NCI-H526 (cell line): ENCODE data around the gene CTDP1.
"Not testable (repeated sequence)": the region's sequence is repeated elsewhere in the genome, so short reads cannot be mapped to it uniquely, and the experiment has no call there.

ENCODE experiments used
- DNase-seq, 2 experiments: peaks; one replicate each; lab custom pipeline; 2025; lab: John Stamatoyannopoulos, UW

CTDP1 gene

GRCh38 chr18:79744625-79745024, 65.0 kb downstream of the CTDP1 start:
- DNase-seq: no peak

- no peak for DNase-seq
Observed at GRCh38 chr18:79746730-79747129, 67.1 kb downstream of the CTDP1 start.

- no peak for DNase-seq
Observed at GRCh38 chr18:79747156-79747845, 67.7 kb downstream of the CTDP1 start.

- DNase-seq: no peak
Observed at GRCh38 chr18:79748321-79749180, 68.9 kb downstream of the CTDP1 start.

- peak in 1 of 2 experiments; percentile 7 for DNase-seq
Observed at GRCh38 chr18:79749251-79750191, 69.9 kb downstream of the CTDP1 start.

- peak in 1 of 2 experiments; percentile 30 for DNase-seq
Observed at GRCh38 chr18:79750980-79751571, 71.5 kb downstream of the CTDP1 start.

GRCh38 chr18:79751918-79752578, 72.4 kb downstream of the CTDP1 start:
- DNase-seq: not testable (repeated sequence)

- not testable (repeated sequence) for DNase-seq
Observed at GRCh38 chr18:79752946-79753345, 73.3 kb downstream of the CTDP1 start.

- DNase-seq: no peak
Observed at GRCh38 chr18:79753391-79753851, 73.8 kb downstream of the CTDP1 start.

GRCh38 chr18:79754022-79754761, 74.6 kb downstream of the CTDP1 start:
- DNase-seq: no peak

- DNase-seq: no peak
Observed at GRCh38 chr18:79754831-79755351, 75.3 kb downstream of the CTDP1 start.

- no peak for DNase-seq
Observed at GRCh38 chr18:79755496-79756142, 76.0 kb downstream of the CTDP1 start.

- DNase-seq: no peak
Observed at GRCh38 chr18:79756143-79756500, 76.5 kb downstream of the CTDP1 start.

GRCh38 chr18:79756826-79757225, 77.2 kb downstream of the CTDP1 start:
- DNase-seq: no peak

- DNase-seq: no peak
Observed at GRCh38 chr18:79760348-79760747, 80.7 kb downstream of the CTDP1 start.

GRCh38 chr18:79760881-79761280, 81.3 kb downstream of the CTDP1 start:
- no peak for DNase-seq

GRCh38 chr18:79763407-79763806, 83.8 kb downstream of the CTDP1 start:
- DNase-seq: no peak

- DNase-seq: no peak
Observed at GRCh38 chr18:79764131-79764530, 84.5 kb downstream of the CTDP1 start.

GRCh38 chr18:79765491-79766245, 86.1 kb downstream of the CTDP1 start:
- DNase-seq: no peak
